Vein endothelial cell (primary cell): ENCODE measurements around the gene ENPP5. TPM values are rescaled to one million over a fixed set of nuclear protein-coding genes. Genes with fewer than 3 reads are reported as not detected.

Source experiments
- total RNA-seq: library from RNA; depleted of rRNA; stranded (reverse); fragments of >200 nt; gene quantifications from 2 replicates; pipeline ENCODE4 v1.2.3, GENCODE V29; 2012

ENPP5 gene
- not detected in 2 replicates for total RNA-seq

GRCh38 chr6:46170357-46171289 lies at the start of gene ENPP5:
Gene ENPP5 (minus strand): TSS chr6:46170980. CDS start chr6:46168262, 2,718 bp downstream.

GRCh38 chr6:46129629-46130511 lies 40.9 kb downstream of the ENPP5 start, which contains the start of gene ENPP4:
Gene ENPP4 (plus strand): TSS chr6:46129989. CDS start chr6:46139584, 9,595 bp downstream.

Other genes with a start within 250 kb of the ENPP5 start
- gene CLIC5, start 155.1 kb downstream of the ENPP5 start, total RNA-seq: under 0.01 and 0.19 TPM in 2 replicates
- 6.2 and 8.0 TPM in 2 replicates for gene ENPP4, start 41.0 kb downstream of the ENPP5 start, total RNA-seq